GM23248 (cell line): ENCODE measurements around the gene SLC2A9. TPM values are rescaled to one million over a fixed set of nuclear protein-coding genes. Genes with fewer than 3 reads are reported as not detected.

ENCODE experiments used
- DNase-seq: peaks from one replicate; pipeline ENCODE4 v3.0.0-alpha.2; 2015
- H2AFZ ChIP-seq: fragments of 200-600 bp; sonication (generic); 2 replicates; pipeline ENCODE4 v1.6.1; 2016; ENCODE audit warnings: antibody characterized with exemption
- H3F3A ChIP-seq: fragments of 200-600 bp; sonication (generic); 2 replicates; pipeline ENCODE4 v1.6.1; 2016; ENCODE audit warnings: mild to moderate bottlenecking, antibody characterized with exemption, mixed run types; ENCODE audit not compliant: insufficient read depth
- H3K27ac ChIP-seq: fragments of 200-600 bp; sonication (generic); 2 replicates; pipeline ENCODE4 v1.5.1; 2016; ENCODE audit warnings: mild to moderate bottlenecking
- H3K27me3 ChIP-seq: fragments of 200-600 bp; sonication (generic); replicated peaks from 2 replicates; pipeline ENCODE4 v1.6.1; 2016; ENCODE audit warnings: mild to moderate bottlenecking; ENCODE audit not compliant: insufficient read depth
- H3K36me3 ChIP-seq: fragments of 200-600 bp; sonication (generic); 2 replicates; pipeline ENCODE4 v1.6.1; 2016; ENCODE audit warnings: low read depth, mild to moderate bottlenecking
- H3K4me1 ChIP-seq: fragments of 200-600 bp; sonication (generic); 2 replicates; pipeline ENCODE4 v1.6.1; 2016; ENCODE audit warnings: mild to moderate bottlenecking; ENCODE audit not compliant: insufficient read depth
- H3K4me2 ChIP-seq: fragments of 200-600 bp; sonication (generic); one replicate; pipeline ENCODE4 v1.6.1; 2016; ENCODE audit warnings: mild to moderate bottlenecking; ENCODE audit not compliant: unreplicated experiment
- H3K4me3 ChIP-seq: fragments of 200-600 bp; sonication (generic); 2 replicates; pipeline ENCODE4 v1.5.1; 2016; ENCODE audit warnings: mild to moderate bottlenecking
- H3K79me2 ChIP-seq: fragments of 200-600 bp; sonication (generic); 2 replicates; pipeline ENCODE4 v1.6.1; 2016; ENCODE audit warnings: mild to moderate bottlenecking; ENCODE audit not compliant: insufficient read depth
- H3K9ac ChIP-seq: fragments of 200-600 bp; sonication (generic); 2 replicates; pipeline ENCODE4 v1.6.1; 2016; ENCODE audit warnings: mild to moderate bottlenecking
- H3K9me2 ChIP-seq: fragments of 200-600 bp; sonication (generic); 2 replicates; pipeline ENCODE4 v1.6.1; 2016; ENCODE audit warnings: mixed run types, mild to moderate bottlenecking, moderate library complexity; ENCODE audit not compliant: insufficient read depth
- H3K9me3 ChIP-seq: fragments of 200-600 bp; sonication (generic); one replicate; pipeline ENCODE4 v1.6.1; 2017; ENCODE audit warnings: low read depth
- H4K20me1 ChIP-seq: fragments of 200-600 bp; sonication (generic); 2 replicates; pipeline ENCODE4 v1.6.0; 2016; ENCODE audit not compliant: insufficient read depth
- EZH2 ChIP-seq: fragments of 200-600 bp; sonication (generic); IDR thresholded peaks from 2 replicates; pipeline ENCODE4 v1.6.1; 2018; ENCODE audit warnings: antibody characterized with exemption, mild to moderate bottlenecking; ENCODE audit not compliant: insufficient read depth, poor library complexity, severe bottlenecking
- EZH2phosphoT487 ChIP-seq: fragments of 200-600 bp; sonication (generic); IDR thresholded peaks from 2 replicates; pipeline ENCODE4 v1.6.1; 2018; ENCODE audit warnings: antibody characterized with exemption, moderate library complexity, mild to moderate bottlenecking, low read depth; ENCODE audit not compliant: insufficient read depth
- WGBS, 2 experiments: methylation state at CpG; one replicate each; pipeline ENCODE4 v1.1.6; 2015 to 2017; ENCODE audit warnings: low lambda C conversion rate in 2 of 2, low coverage in 1 of 2; ENCODE audit errors: missing lambda C conversion rate in 2 of 2; 5-methylcytosine and 5-hydroxymethylcytosine counted together
- in situ Hi-C: fragments of 300-500 bp; cut with MboI; formaldehyde crosslinking; loops from 2 replicates; pipeline ENCODE4 v1.15.0; 2020
- polyA plus RNA-seq: library from polyadenylated mRNA; unstranded; fragments of >200 nt; fragmentation: Nextera tagmentation; extraction: Ambion mirVana; gene quantifications from 2 replicates; pipeline ENCODE4 v1.2.1, GENCODE V29; 2016
- total RNA-seq: library from RNA; depleted of rRNA; stranded (reverse); fragments of >200 nt; shearing (Covaris generic); gene quantifications from 2 replicates; pipeline ENCODE4 v1.2.3, GENCODE V29; 2014

The SLC2A9 gene
- total and polyA plus RNA-seq, 2 experiments from 2014 or later: 2.8 to 3.5 TPM

GRCh38 chr4:10040049-10040892 is 19.0 kb upstream of the SLC2A9 start:
- Histone ChIP-seq H2AFZ (no peak overlapping the region), H3K27ac (no peak overlapping the region), H3K9me3 (no peaks in the 10 kb centered on the region), H3K9me2 (no peaks in the 10 kb centered on the region), H3K4me1 (peaks cover 2% of the 10 kb centered on the region; the same call in 1 of the 2 replicates), H4K20me1 (no peaks in the 10 kb centered on the region), H3K27me3 (0 out of 2 replicates have a peak, but pooled peaks cover 3% of the 10 kb centered on the region), H3K9ac (no peak overlapping the region), H3F3A (peaks cover 11% of the 10 kb centered on the region), H3K4me2 (no peak overlapping the region), H3K4me3 (no peak overlapping the region), H3K36me3 (no peaks in the 10 kb centered on the region), H3K79me2 (no peaks in the 10 kb centered on the region)
- DNase-seq: no peak
- in situ Hi-C loops: no loop called here
- TF ChIP-seq EZH2 (no peak), EZH2phosphoT487 (no peak)
- 76 to 78% methylated on average over 10 of the region's 10 CpGs for WGBS, 2 experiments

GRCh38 chr4:10036807-10037342 is 15.6 kb upstream of the SLC2A9 start:
- no peak overlapping the region for H3K27ac ChIP-seq
- no peak for TF ChIP-seq EZH2phosphoT487
- TF ChIP-seq EZH2: no peak
- in situ Hi-C loops: no loop called here
- H3K4me2 ChIP-seq: no peak overlapping the region
- no peaks in the 10 kb centered on the region for H4K20me1 ChIP-seq
- no peaks in the 10 kb centered on the region for H3K36me3 ChIP-seq
- 82 to 87% methylated on average over 10 of the region's 10 CpGs for WGBS, 2 experiments
- no peak for DNase-seq
- no peak overlapping the region for H3K9ac ChIP-seq
- H3F3A ChIP-seq: peaks cover 26% of the 10 kb centered on the region; the same call in 1 of the 2 replicates
- H2AFZ ChIP-seq: no peak overlapping the region
- H3K4me3 ChIP-seq: no peak overlapping the region
- no peaks in the 10 kb centered on the region for H3K79me2 ChIP-seq
- no peaks in the 10 kb centered on the region for H3K9me2 ChIP-seq
- peaks cover 20% of the 10 kb centered on the region for H3K4me1 ChIP-seq
- H3K27me3 ChIP-seq: no peaks in the 10 kb centered on the region
- no peaks in the 10 kb centered on the region for H3K9me3 ChIP-seq

- WGBS, 2 experiments: 67 to 71% methylated on average over 6 of the region's 6 CpGs
Measured at GRCh38 chr4:10035130-10035529, 13.8 kb upstream of the SLC2A9 start.

GRCh38 chr4:10034612-10035104 is 13.4 kb upstream of the SLC2A9 start:
- WGBS, 2 experiments: 85 to 87% methylated on average over 5 of the region's 5 CpGs
- H2AFZ ChIP-seq: no peak overlapping the region
- H3K4me2 ChIP-seq: no peak overlapping the region
- H3K4me1 ChIP-seq: peaks cover 20% of the 10 kb centered on the region
- H3K9me3 ChIP-seq: no peaks in the 10 kb centered on the region
- H3K9ac ChIP-seq: no peak overlapping the region
- in situ Hi-C loops: no loop called here
- no peaks in the 10 kb centered on the region for H3K9me2 ChIP-seq
- H3K27me3 ChIP-seq: no peaks in the 10 kb centered on the region
- no peak overlapping the region for H3K27ac ChIP-seq
- no peaks in the 10 kb centered on the region for H4K20me1 ChIP-seq
- no peaks in the 10 kb centered on the region for H3K36me3 ChIP-seq
- no peaks in the 10 kb centered on the region for H3K79me2 ChIP-seq
- DNase-seq: no peak
- no peak overlapping the region for H3K4me3 ChIP-seq
- no peak for TF ChIP-seq EZH2phosphoT487
- H3F3A ChIP-seq: peaks cover 26% of the 10 kb centered on the region; the same call in 1 of the 2 replicates

More at GRCh38 chr4:10035130-10035529, 13.8 kb upstream of the SLC2A9 start:
- H3K9ac ChIP-seq: no peak overlapping the region
- peaks cover 20% of the 10 kb centered on the region for H3K4me1 ChIP-seq
- no peaks in the 10 kb centered on the region for H4K20me1 ChIP-seq
- no peak overlapping the region for H3K27ac ChIP-seq
- no peaks in the 10 kb centered on the region for H3K9me3 ChIP-seq
- H3K36me3 ChIP-seq: no peaks in the 10 kb centered on the region
- H3K9me2 ChIP-seq: no peaks in the 10 kb centered on the region
- H3K4me3 ChIP-seq: no peak overlapping the region
- TF ChIP-seq EZH2phosphoT487: no peak
- no peak for TF ChIP-seq EZH2
- in situ Hi-C loops: no loop called here
- DNase-seq: no peak
- no peaks in the 10 kb centered on the region for H3K27me3 ChIP-seq
- H2AFZ ChIP-seq: no peak overlapping the region
- H3K79me2 ChIP-seq: no peaks in the 10 kb centered on the region
- no peak overlapping the region for H3K4me2 ChIP-seq
- H3F3A ChIP-seq: peaks cover 26% of the 10 kb centered on the region; the same call in 1 of the 2 replicates
